Activated B cell treated with CpG ODN at 0.5 μM for 24 hours (primary cell): ENCODE data around the gene TMA7. TPM values are rescaled to one million over a fixed set of nuclear protein-coding genes. Genes with fewer than 3 reads are reported as not detected.
"Not testable (repeated sequence)": the region's sequence is repeated elsewhere in the genome, so short reads cannot be mapped to it uniquely, and the experiment has no call there.

Source experiments
- ATAC-seq: fragments of 200-7000 bp; cut with Tn5 transposase; one replicate; pipeline ENCODE4 v1.10.0; 2021; ENCODE audit warnings: low read depth, mild to moderate bottlenecking, moderate library complexity
- CTCF ChIA-PET: fragments of 350-600 bp; sonication (Branson Sonifier 250); formaldehyde crosslinking; loops from one replicate; lab custom pipeline; 2021; ENCODE audit warnings: antibody characterized with exemption; lab: Charles Lee
- POLR2A ChIA-PET: fragments of 350-600 bp; sonication (Branson Sonifier 250); formaldehyde crosslinking; loops from one replicate; lab custom pipeline; 2021; ENCODE audit warnings: antibody characterized with exemption; lab: Charles Lee
- DNase-seq: peaks from one replicate; pipeline ENCODE4 v3.0.0; 2022
- H3K27ac Mint-ChIP-seq: one replicate; pipeline ENCODE4 v1.8.0; 2020; ENCODE audit warnings: mixed read lengths
- H3K27me3 Mint-ChIP-seq: one replicate; pipeline ENCODE4 v1.8.0; 2021; ENCODE audit warnings: mixed read lengths
- H3K36me3 Mint-ChIP-seq: one replicate; pipeline ENCODE4 v1.8.0; 2021; ENCODE audit warnings: low read depth, mixed read lengths
- H3K4me1 Mint-ChIP-seq: one replicate; pipeline ENCODE4 v1.8.0; 2021; ENCODE audit warnings: mixed read lengths
- H3K4me3 Mint-ChIP-seq: one replicate; pipeline ENCODE4 v1.8.0; 2020; ENCODE audit warnings: mild to moderate bottlenecking, mixed read lengths
- H3K9me3 Mint-ChIP-seq: one replicate; pipeline ENCODE4 v1.8.0; 2020; ENCODE audit warnings: mixed read lengths
- CTCF ChIP-seq: fragments of 200-600 bp; IDR thresholded peaks from one replicate; pipeline ENCODE4 v1.8.0; 2022; ENCODE audit warnings: antibody characterized with exemption, mild to moderate bottlenecking
- intact Hi-C: fragments of 100-400 bp; cut with micrococcal nuclease; formaldehyde crosslinking; loops from one replicate; pipeline ENCODE4 v1.15.1; 2024
- total RNA-seq: library from RNA; stranded (reverse); gene quantifications from 2 replicates; pipeline ENCODE4 v1.2.3, GENCODE V29; 2022

The TMA7 gene
- total RNA-seq, 1 donor from 2014 or later, result 216 TPM

- CTCF ChIA-PET, result interaction anchor here (0.8 to 4.2 kb wide), 5 partner anchors 37 to 341 kb away, joined by 3 to 206 read pairs (median 64); partner anchors contain the start of genes CCDC51, PLXNB1 and TMA7
- Mint-ChIP-seq H3K9me3 (no peaks in the 10 kb centered on the region), H3K4me3 (no peak overlapping the region), H3K36me3 (no peaks in the 10 kb centered on the region), H3K27ac (no peak overlapping the region), H3K4me1 (no peaks in the 10 kb centered on the region), H3K27me3 (peaks cover 11% of the 10 kb centered on the region)
- TF ChIP-seq CTCF, result no peak
- DNase-seq (no peak), ATAC-seq (no peak)
- POLR2A ChIA-PET, result no interaction called here
- intact Hi-C loops, result no loop called here
These were observed 41.2 kb upstream of the TMA7 start for GRCh38 chr3:48398701-48399386.

GRCh38 chr3:48399387-48400172 lies 40.5 kb upstream of the TMA7 start:
- no peak for ATAC-seq
- peaks cover 11% of the 10 kb centered on the region for H3K27me3 Mint-ChIP-seq
- no peaks in the 10 kb centered on the region for H3K9me3 Mint-ChIP-seq
- no peaks in the 10 kb centered on the region for H3K36me3 Mint-ChIP-seq
- TF ChIP-seq CTCF, result no peak
- H3K27ac Mint-ChIP-seq, result no peak overlapping the region
- POLR2A ChIA-PET, result interaction anchor here (2.0 to 2.2 kb wide), 2 partner anchors 37 to 40 kb away, joined by 9 to 10 read pairs; partner anchors contain the start of genes CCDC51 and TMA7
- no peaks in the 10 kb centered on the region for H3K4me1 Mint-ChIP-seq
- DNase-seq, result no peak
- intact Hi-C loops, result loop anchor here (2.0 to 5.0 kb wide), 2 partner anchors 67 to 343 kb away; a partner anchor contains a TSS
- CTCF ChIA-PET, result interaction anchor here (1.2 to 4.2 kb wide), 7 partner anchors 36 to 340 kb away, joined by 4 to 206 read pairs (median 20); partner anchors contain the start of genes CCDC51, PLXNB1 and TMA7
- no peak overlapping the region for H3K4me3 Mint-ChIP-seq

GRCh38 chr3:48400824-48401433 lies 39.1 kb upstream of the TMA7 start:
- CTCF ChIA-PET, result interaction anchor here (0.8 to 4.2 kb wide), 37 partner anchors 10 to 339 kb away, joined by 3 to 206 read pairs (median 4); partner anchors contain the start of genes ATRIP, CCDC51, PLXNB1 and SHISA5
- H3K4me3 Mint-ChIP-seq, result no peak overlapping the region
- POLR2A ChIA-PET, result interaction anchor here (0.6 to 2.2 kb wide), 9 partner anchors 28 to 619 kb away, joined by 3 to 10 read pairs (median 3); partner anchors contain the start of genes CCDC51, PFKFB4 and TMA7

GRCh38 chr3:48401434-48401901 lies 38.6 kb upstream of the TMA7 start:
- not testable (repeated sequence) for DNase-seq, H3K4me3 Mint-ChIP-seq, H3K27ac Mint-ChIP-seq, H3K36me3 Mint-ChIP-seq, H3K27me3 Mint-ChIP-seq, H3K4me1 Mint-ChIP-seq, H3K9me3 Mint-ChIP-seq, ATAC-seq
- CTCF ChIA-PET, result interaction anchor here (0.9 to 4.2 kb wide), 33 partner anchors 10 to 338 kb away, joined by 3 to 206 read pairs (median 5); partner anchors contain the start of genes ATRIP, CCDC51, PLXNB1 and SHISA5
- intact Hi-C loops, result loop anchor here (1.0 to 5.0 kb wide), 9 partner anchors 35 to 341 kb away; partner anchors contain the start of gene UQCRC1
- POLR2A ChIA-PET, result interaction anchor here (0.6 to 2.2 kb wide), 9 partner anchors 27 to 619 kb away, joined by 3 to 10 read pairs (median 3); partner anchors contain the start of genes CCDC51, PFKFB4 and TMA7

More at GRCh38 chr3:48400824-48401433, 39.1 kb upstream of the TMA7 start:
- H3K27me3 Mint-ChIP-seq, result peaks cover under 1% of the 10 kb centered on the region
- no peaks in the 10 kb centered on the region for H3K9me3 Mint-ChIP-seq
- peak; percentile 94 for ATAC-seq
- intact Hi-C loops, result loop anchor here (1.0 to 5.0 kb wide), 9 partner anchors 35 to 341 kb away; partner anchors contain the start of gene UQCRC1
- H3K36me3 Mint-ChIP-seq, result no peaks in the 10 kb centered on the region
- no peak overlapping the region for H3K27ac Mint-ChIP-seq
- DNase-seq, result peak; percentile 24
- TF ChIP-seq CTCF, result peak; percentile 41
- H3K4me1 Mint-ChIP-seq, result no peaks in the 10 kb centered on the region

GRCh38 chr3:48402281-48402732 lies 37.8 kb upstream of the TMA7 start:
- intact Hi-C loops, result loop anchor here (5.0 kb wide), 1 partner anchor 340 kb away; no protein-coding TSS in a partner anchor
- H3K4me1 Mint-ChIP-seq, result no peaks in the 10 kb centered on the region

More at GRCh38 chr3:48402281-48402732, 37.8 kb upstream of the TMA7 start:
- H3K27me3 Mint-ChIP-seq, result no peaks in the 10 kb centered on the region
- H3K9me3 Mint-ChIP-seq, result no peaks in the 10 kb centered on the region
- ATAC-seq (no peak), DNase-seq (no peak)
- no peak overlapping the region for H3K27ac Mint-ChIP-seq
- ChIA-PET POLR2A (no interaction called here), CTCF (interaction anchor here (0.8 to 4.2 kb wide), 5 partner anchors 33 to 209 kb away, joined by 4 to 206 read pairs (median 18); partner anchors contain the start of genes CCDC51, PLXNB1 and TMA7)
- TF ChIP-seq CTCF, result no peak
- no peak overlapping the region for H3K4me3 Mint-ChIP-seq
- H3K36me3 Mint-ChIP-seq, result no peaks in the 10 kb centered on the region
